Central memory CD4-positive, alpha-beta T cell (primary cell): ENCODE data around the gene METTL24.
"Not testable (repeated sequence)": the region's sequence is repeated elsewhere in the genome, so short reads cannot be mapped to it uniquely, and the experiment has no call there.

Experiments
- DNase-seq: peaks from one replicate; pipeline ENCODE4 v3.0.0; 2022

Gene METTL24

GRCh38 chr6:110310861-110311446, 47.2 kb downstream of the METTL24 start:
- DNase-seq = no peak

DNA sequence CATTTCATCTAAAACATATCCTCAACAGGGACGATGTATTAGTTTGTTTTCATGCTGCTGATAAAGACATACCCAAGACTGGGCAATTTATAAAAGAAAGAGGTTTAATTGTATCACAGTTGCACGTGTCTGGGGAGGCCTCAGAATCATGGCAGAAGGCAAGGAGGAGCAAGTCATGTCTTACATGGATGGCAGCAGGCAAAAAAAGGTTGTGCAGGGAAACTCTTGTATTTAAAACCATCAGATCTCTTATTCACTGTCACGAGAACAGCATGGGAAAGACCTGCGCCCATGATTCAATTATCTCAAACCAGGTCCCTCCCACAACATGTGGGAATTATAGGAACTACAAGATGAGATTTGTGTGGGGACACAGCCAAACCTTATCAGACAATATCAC, 48.7 kb downstream of the METTL24 start:
- DNase-seq = not testable (repeated sequence)

GRCh38 chr6:110307368-110307767, 50.8 kb downstream of the METTL24 start:
- DNase-seq = no peak

GRCh38 chr6:110305832-110306231, 52.3 kb downstream of the METTL24 start:
- DNase-seq = not testable (repeated sequence)

DNA sequence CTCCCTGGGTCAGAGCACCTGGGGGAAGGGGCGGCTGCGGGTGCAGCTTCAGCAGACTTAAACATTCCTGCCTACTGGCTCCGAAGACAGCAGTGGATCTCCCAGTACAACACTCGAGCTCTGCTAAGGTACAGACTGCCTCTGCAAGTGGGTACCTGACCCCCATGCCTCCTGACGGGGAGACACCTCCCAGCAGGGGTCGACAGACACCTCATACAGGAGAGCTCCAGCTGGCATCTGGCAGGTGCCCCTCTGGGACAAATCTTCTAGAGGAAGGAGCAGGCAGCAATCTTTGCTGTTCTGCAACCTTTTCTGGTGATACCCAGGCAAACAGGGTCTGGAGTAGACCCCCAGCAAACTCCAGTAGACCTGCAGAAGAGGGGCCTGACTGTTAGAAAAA, 54.5 kb downstream of the METTL24 start:
- DNase-seq = not testable (repeated sequence)

DNA sequence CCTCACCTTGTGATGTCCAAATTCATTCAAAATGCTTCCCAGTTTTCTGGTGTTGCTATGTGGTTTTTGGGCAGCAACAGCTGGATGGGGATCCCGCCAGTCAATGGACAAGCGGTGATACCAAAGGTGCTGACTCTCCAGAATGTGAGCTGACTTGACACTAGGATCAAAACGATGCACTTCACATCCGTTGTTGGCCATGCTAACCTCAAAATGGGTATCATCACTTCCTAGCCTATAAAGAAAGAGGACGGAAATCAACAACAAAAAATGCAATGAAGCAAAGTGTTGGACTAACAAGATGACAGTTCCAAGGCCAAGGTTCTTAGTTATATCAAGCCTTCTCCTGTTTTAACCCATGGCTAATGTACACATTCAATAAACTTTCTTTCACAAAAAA, 59.2 kb downstream of the METTL24 start:
- DNase-seq = no peak

DNA sequence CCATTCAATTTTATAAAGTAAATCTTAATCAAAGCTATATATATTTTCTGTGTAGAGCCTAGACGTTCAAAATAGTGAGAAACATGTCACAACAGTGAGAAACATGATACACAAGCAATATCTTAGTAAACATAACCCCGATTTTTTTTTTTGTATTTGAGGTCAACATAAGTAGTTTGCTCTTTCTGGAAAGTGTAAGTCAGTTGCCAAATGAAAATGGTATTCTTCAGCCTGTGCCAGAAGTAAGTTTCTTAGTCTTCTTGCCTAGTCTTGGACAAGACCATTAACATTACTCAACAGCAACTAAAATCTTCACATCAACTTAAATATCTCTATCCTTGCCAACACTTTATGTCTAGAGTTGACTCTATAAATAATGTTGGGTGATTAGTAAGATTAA, 59.7 kb downstream of the METTL24 start:
- no peak for DNase-seq

DNA sequence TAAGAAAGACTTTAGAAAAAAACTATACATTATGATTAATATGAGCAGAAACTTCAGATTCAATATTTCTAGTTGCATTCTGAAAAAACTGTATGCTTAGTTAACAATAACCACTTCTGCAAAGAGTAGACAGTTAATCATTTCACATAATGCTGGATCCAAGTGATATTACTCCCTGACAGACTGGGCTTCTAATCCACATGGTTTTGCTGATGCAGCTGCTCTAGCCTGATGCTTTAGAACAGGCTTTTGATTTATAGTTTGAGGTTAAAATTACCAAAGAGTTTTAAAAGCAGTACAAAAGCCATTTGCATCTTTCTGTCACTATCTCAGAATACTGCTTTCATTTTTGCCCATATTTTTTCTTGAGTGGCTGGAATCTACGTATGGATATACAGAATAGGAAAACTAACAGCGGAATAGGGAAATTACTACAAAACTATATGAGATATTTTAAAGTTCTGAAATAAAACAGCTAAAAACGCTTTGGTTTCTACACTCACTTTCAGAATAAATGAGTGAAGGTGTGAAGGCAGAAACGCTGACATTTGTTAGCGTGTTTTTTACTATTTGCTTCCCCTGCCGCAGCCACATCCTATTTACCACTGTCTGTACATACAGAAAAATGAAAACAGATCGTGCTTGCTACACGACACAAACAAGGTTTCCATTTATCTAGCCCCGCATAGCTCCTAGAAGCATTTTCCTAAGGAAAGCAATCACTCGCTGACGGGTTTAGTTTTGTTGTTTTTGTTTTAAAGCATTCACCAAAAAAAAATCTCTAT, 61.7 kb downstream of the METTL24 start:
- DNase-seq = no peak

GRCh38 chr6:110295451-110296165, 62.5 kb downstream of the METTL24 start:
- no peak for DNase-seq

GRCh38 chr6:110287462-110288341, 70.4 kb downstream of the METTL24 start:
- DNase-seq = no peak

DNA sequence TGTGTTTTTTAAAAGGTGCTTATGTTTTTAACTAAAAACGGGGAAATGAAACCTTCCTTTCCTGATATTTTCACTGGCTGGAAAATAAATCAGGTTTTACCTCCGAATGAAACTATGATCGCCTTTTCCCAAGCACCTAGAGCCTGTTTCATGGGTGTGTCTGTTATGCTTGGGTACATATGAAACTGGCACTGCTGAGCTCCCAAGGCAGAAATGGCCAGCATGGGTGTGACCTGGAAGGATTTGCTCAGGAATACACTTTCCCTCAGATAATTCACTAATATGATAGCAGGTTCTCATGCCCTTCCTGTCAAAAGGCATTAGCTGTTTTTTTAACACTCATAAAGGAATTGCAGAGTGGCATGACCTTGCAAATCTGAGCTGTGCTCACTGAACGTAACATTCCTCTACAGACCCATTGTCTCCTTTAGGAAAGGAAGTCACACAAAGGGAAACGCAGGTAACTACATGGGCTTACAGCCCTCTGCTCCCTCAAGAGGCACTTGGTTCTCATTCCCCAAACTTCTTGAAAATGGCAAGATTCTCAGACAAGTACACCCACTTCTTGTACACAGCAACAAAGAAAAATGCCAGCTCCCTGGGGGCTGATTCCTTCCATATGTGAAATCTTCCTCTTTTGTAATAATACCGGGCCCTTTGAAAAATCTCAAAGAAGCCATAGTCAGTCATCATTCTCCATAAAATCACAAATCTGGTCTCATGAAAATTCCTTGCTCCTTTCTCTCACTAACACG, 72.7 kb downstream of the METTL24 start:
- no peak for DNase-seq

- no peak for DNase-seq
These were observed 73.3 kb downstream of the METTL24 start for GRCh38 chr6:110284855-110285254.

GRCh38 chr6:110283657-110284056, 74.5 kb downstream of the METTL24 start:
- no peak for DNase-seq

DNA sequence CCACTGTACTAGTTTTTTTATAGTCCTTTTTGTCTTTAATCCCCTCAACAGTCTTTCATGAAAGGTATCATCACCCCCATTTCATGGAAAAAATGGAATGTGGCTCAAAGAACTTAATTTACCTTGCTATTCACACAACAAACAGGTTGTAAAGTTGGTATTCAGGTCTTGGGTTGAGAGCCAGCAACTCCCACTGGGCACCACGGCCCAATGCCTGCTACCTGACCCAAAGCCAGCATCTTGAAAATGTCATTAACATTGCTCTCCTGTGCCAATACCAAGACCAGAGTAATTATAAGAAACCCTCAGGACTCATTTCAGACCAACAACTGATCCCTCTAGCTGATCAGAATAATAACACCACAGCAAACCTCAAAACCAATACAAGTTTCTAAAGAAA, 75.7 kb downstream of the METTL24 start:
- no peak for DNase-seq

GRCh38 chr6:110277100-110277665, 81.0 kb downstream of the METTL24 start:
- no peak for DNase-seq

DNA sequence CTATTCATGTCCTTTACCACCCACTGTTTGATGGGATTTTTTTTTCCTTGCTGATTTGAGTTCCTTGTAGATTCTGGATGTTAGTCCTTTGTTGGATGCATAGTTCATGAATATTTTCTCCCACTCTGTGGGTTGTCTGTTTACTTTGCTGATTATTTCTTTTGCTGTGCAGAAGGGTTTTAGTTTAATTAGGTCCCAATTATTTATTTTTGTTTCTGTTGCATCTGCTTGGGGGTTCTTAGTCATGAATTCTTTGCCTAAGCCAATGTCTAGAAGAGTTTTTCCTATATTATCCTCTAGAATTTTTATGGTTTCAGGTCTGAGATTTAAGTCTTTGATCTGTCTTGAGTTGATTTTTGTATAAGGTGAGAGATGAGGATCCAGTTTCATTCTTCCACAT, 85.4 kb downstream of the METTL24 start:
- not testable (repeated sequence) for DNase-seq

DNA sequence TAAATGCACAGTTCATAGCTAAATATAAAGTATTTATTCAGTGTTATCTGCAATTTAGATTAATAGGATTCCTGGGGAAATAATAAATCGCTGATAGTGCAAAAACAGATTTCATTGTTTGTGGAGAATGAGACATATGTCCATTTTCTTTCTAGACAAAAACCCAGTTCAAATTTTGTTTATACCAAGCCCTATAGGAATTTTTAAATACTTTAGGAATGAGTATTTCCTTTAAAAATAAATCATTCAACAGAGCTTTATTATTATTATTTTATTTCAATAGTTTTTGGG, 86.5 kb downstream of the METTL24 start:
- no peak for DNase-seq

DNA sequence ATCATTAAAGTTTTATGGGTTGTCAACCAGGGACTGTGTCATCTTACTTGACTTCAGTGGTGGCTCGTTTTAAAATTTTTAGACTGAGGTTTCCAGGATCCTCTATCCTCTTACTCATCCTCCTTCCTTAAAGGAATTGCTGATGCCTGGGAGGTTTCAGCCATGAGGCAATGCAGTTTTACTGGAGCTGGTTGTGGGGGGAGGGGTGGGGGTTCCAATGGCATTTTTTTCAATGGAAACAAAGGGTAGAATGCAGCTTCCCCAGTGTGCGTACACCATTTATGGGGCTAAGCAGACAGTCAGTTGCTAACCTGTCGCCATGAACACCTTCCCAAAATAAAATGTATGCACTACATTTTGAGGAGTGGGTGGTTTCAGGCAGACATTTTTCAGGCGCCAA, 88.0 kb downstream of the METTL24 start:
- DNase-seq = no peak

GRCh38 chr6:110269623-110270022, 88.5 kb downstream of the METTL24 start:
- DNase-seq = no peak

- no peak for DNase-seq
These were observed 91.2 kb downstream of the METTL24 start for GRCh38 chr6:110266996-110267395.

GRCh38 chr6:110265273-110265672, 92.9 kb downstream of the METTL24 start:
- no peak for DNase-seq

GRCh38 chr6:110256366-110256765, 101.8 kb downstream of the METTL24 start:
- no peak for DNase-seq
